CD8-positive, alpha-beta memory T cell (primary cell): Measurements from ENCODE around the gene LRPPRC. TPM values are rescaled to one million over a fixed set of nuclear protein-coding genes. Genes with fewer than 3 reads are reported as not detected.

Experiments
- CTCF ChIA-PET: fragments of 350-600 bp; sonication (Branson Sonifier 250); formaldehyde crosslinking; loops from one replicate; lab custom pipeline; 2021; ENCODE audit warnings: antibody characterized with exemption; lab: Charles Lee
- POLR2A ChIA-PET: fragments of 350-600 bp; sonication (Branson Sonifier 250); formaldehyde crosslinking; loops from one replicate; lab custom pipeline; 2021; ENCODE audit warnings: antibody characterized with exemption; lab: Charles Lee
- DNase-seq, 5 donors: peaks; one replicate each; pipeline versions ENCODE4 v3.0.0 to v3.0.0-alpha.2; 2020 to 2022; ENCODE audit warnings: mixed read lengths in 1 of 5
- H3K27ac ChIP-seq: one replicate; pipeline ENCODE4 v1.7.0; 2013; ENCODE audit warnings: low read depth, mild to moderate bottlenecking, low read length, moderate library complexity
- H3K27me3 ChIP-seq: 2 replicates; pipeline ENCODE4 v1.7.0; 2013; ENCODE audit warnings: low read length, mild to moderate bottlenecking; ENCODE audit not compliant: insufficient read depth, poor library complexity, severe bottlenecking
- H3K36me3 ChIP-seq: 2 replicates; pipeline ENCODE4 v1.7.0; 2013; ENCODE audit warnings: mild to moderate bottlenecking, low read length, moderate library complexity; ENCODE audit not compliant: insufficient read depth
- H3K4me1 ChIP-seq: 2 replicates; pipeline ENCODE4 v1.7.0; 2013; ENCODE audit warnings: mild to moderate bottlenecking, low read length, moderate library complexity; ENCODE audit not compliant: insufficient read depth
- H3K4me3 ChIP-seq: 2 replicates; pipeline ENCODE4 v1.7.0; 2013; ENCODE audit warnings: mild to moderate bottlenecking, low read length
- H3K9me3 ChIP-seq: 2 replicates; pipeline ENCODE4 v1.7.0; 2013; ENCODE audit warnings: mild to moderate bottlenecking, low read length
- H3K27ac Mint-ChIP-seq, 8 donors: one replicate each; pipeline ENCODE4 v1.8.0; 2020 to 2021; ENCODE audit warnings: mixed read lengths in 8 of 8, mild to moderate bottlenecking in 6 of 8, inconsistent platforms in 3 of 8, moderate library complexity in 3 of 8
- H3K27me3 Mint-ChIP-seq, 2 donors: one replicate each; pipeline ENCODE4 v1.8.0; 2020 to 2021; ENCODE audit warnings: mixed read lengths in 2 of 2, mild to moderate bottlenecking in 1 of 2, moderate library complexity in 1 of 2
- H3K36me3 Mint-ChIP-seq, 3 donors: one replicate each; pipeline ENCODE4 v1.8.0; 2020 to 2021; ENCODE audit warnings: mixed read lengths in 3 of 3, inconsistent platforms in 1 of 3, mild to moderate bottlenecking in 1 of 3
- H3K4me1 Mint-ChIP-seq, 3 donors: one replicate each; pipeline ENCODE4 v1.8.0; 2020 to 2021; ENCODE audit warnings: mixed read lengths in 3 of 3, inconsistent platforms in 1 of 3, mild to moderate bottlenecking in 1 of 3
- H3K4me3 Mint-ChIP-seq, 7 donors: one replicate each; pipeline ENCODE4 v1.8.0; 2020 to 2021; ENCODE audit warnings: mixed read lengths in 7 of 7, mild to moderate bottlenecking in 6 of 7, moderate library complexity in 4 of 7, inconsistent platforms in 2 of 7
- H3K9me3 Mint-ChIP-seq, 5 donors: one replicate each; pipeline ENCODE4 v1.8.0; 2020 to 2022; ENCODE audit warnings: mixed read lengths in 5 of 5, mild to moderate bottlenecking in 3 of 5, moderate library complexity in 2 of 5, inconsistent platforms in 1 of 5
- polyA plus RNA-seq: library from polyadenylated mRNA; unstranded; fragments of 300-500 nt; fragmentation: Illumina TruSeq; gene quantifications from one replicate; pipeline ENCODE4 v1.2.3, GENCODE V29; 2021
- total RNA-seq, 2 experiments: library from RNA; stranded (reverse); gene quantifications; one replicate each; pipeline ENCODE4 v1.2.3, GENCODE V29; 2021

The LRPPRC gene
- total and polyA plus RNA-seq, 3 experiments from 2014 or later, result 41.0 to 166 (median 164) TPM

GRCh38 chr2:43898838-43899346 lies 96.9 kb downstream of the LRPPRC start:
- H3K27ac Mint-ChIP-seq, result peak overlapping the region in 2 of 8 donors; percentile 37 to 60

GRCh38 chr2:43898134-43898837 lies 97.5 kb downstream of the LRPPRC start:
- peaks cover 10 to 81% (median 24%) of the 10 kb centered on the region in 3 donors for H3K36me3 Mint-ChIP-seq

More at GRCh38 chr2:43898838-43899346, 96.9 kb downstream of the LRPPRC start:
- POLR2A ChIA-PET, result no interaction called here
- Mint-ChIP-seq H3K4me1 (peaks cover 0 to 2% (median 0%) of the 10 kb centered on the region in 3 donors), H3K9me3 (no peaks in the 10 kb centered on the region), H3K27me3 (no peaks in the 10 kb centered on the region), H3K36me3 (peaks cover 10 to 77% (median 21%) of the 10 kb centered on the region in 3 donors), H3K4me3 (no peak overlapping the region)
- Histone ChIP-seq H3K4me3 (no peak overlapping the region), H3K4me1 (no peaks in the 10 kb centered on the region), H3K27ac (no peak overlapping the region), H3K36me3 (peaks cover 25% of the 10 kb centered on the region), H3K27me3 (no peaks in the 10 kb centered on the region), H3K9me3 (no peaks in the 10 kb centered on the region)
- DNase-seq, result no peak
- CTCF ChIA-PET, result no interaction called here

GRCh38 chr2:43897492-43897891 lies 98.3 kb downstream of the LRPPRC start:
- Histone ChIP-seq H3K4me1 (no peaks in the 10 kb centered on the region), H3K36me3 (peaks cover 34% of the 10 kb centered on the region), H3K9me3 (no peaks in the 10 kb centered on the region), H3K4me3 (no peak overlapping the region), H3K27ac (no peak overlapping the region), H3K27me3 (no peaks in the 10 kb centered on the region)
- Mint-ChIP-seq H3K36me3 (peaks cover 10 to 82% (median 28%) of the 10 kb centered on the region in 3 donors), H3K4me1 (no peaks in the 10 kb centered on the region), H3K4me3 (no peak overlapping the region), H3K27me3 (no peaks in the 10 kb centered on the region), H3K27ac (no peak overlapping the region), H3K9me3 (no peaks in the 10 kb centered on the region)
- DNase-seq, result no peak
- POLR2A ChIA-PET, result no interaction called here
- CTCF ChIA-PET, result no interaction called here

More at GRCh38 chr2:43898134-43898837, 97.5 kb downstream of the LRPPRC start:
- H3K4me1 ChIP-seq, result no peaks in the 10 kb centered on the region
- Mint-ChIP-seq H3K4me3 (no peak overlapping the region), H3K9me3 (no peaks in the 10 kb centered on the region), H3K27me3 (no peaks in the 10 kb centered on the region), H3K27ac (no peak overlapping the region), H3K4me1 (peaks cover 0 to 2% (median 0%) of the 10 kb centered on the region in 3 donors)
- no peak overlapping the region for H3K27ac ChIP-seq
- ChIA-PET POLR2A (no interaction called here), CTCF (no interaction called here)
- H3K4me3 ChIP-seq, result no peak overlapping the region
- DNase-seq, result no peak
- H3K36me3 ChIP-seq, result peaks cover 27% of the 10 kb centered on the region
- no peaks in the 10 kb centered on the region for H3K27me3 ChIP-seq
- H3K9me3 ChIP-seq, result no peaks in the 10 kb centered on the region

- H3K4me3 Mint-ChIP-seq, result no peak overlapping the region
- POLR2A ChIA-PET, result no interaction called here
These were observed 98.9 kb downstream of the LRPPRC start for GRCh38 chr2:43896906-43897305.

GRCh38 chr2:43894743-43895142 lies 101.0 kb downstream of the LRPPRC start:
- ChIA-PET CTCF (no interaction called here), POLR2A (no interaction called here)
- no peaks in the 10 kb centered on the region for H3K27me3 Mint-ChIP-seq
- peaks cover 10 to 89% (median 40%) of the 10 kb centered on the region in 3 donors for H3K36me3 Mint-ChIP-seq
- no peaks in the 10 kb centered on the region for H3K9me3 ChIP-seq
- DNase-seq, result no peak
- no peak overlapping the region for H3K4me3 Mint-ChIP-seq
- no peaks in the 10 kb centered on the region for H3K27me3 ChIP-seq
- no peaks in the 10 kb centered on the region for H3K4me1 ChIP-seq
- no peaks in the 10 kb centered on the region for H3K9me3 Mint-ChIP-seq
- no peaks in the 10 kb centered on the region for H3K4me1 Mint-ChIP-seq
- peaks cover 44% of the 10 kb centered on the region for H3K36me3 ChIP-seq
- no peak overlapping the region for H3K27ac Mint-ChIP-seq
- no peak overlapping the region for H3K4me3 ChIP-seq
- no peak overlapping the region for H3K27ac ChIP-seq

More at GRCh38 chr2:43896906-43897305, 98.9 kb downstream of the LRPPRC start:
- peaks cover 10 to 83% (median 33%) of the 10 kb centered on the region in 3 donors for H3K36me3 Mint-ChIP-seq
- DNase-seq, result no peak
- CTCF ChIA-PET, result no interaction called here
- Histone ChIP-seq H3K4me1 (no peaks in the 10 kb centered on the region), H3K36me3 (peaks cover 37% of the 10 kb centered on the region), H3K9me3 (no peaks in the 10 kb centered on the region), H3K27me3 (no peaks in the 10 kb centered on the region), H3K27ac (no peak overlapping the region), H3K4me3 (no peak overlapping the region)
- no peak overlapping the region for H3K27ac Mint-ChIP-seq
- H3K4me1 Mint-ChIP-seq, result no peaks in the 10 kb centered on the region
- no peaks in the 10 kb centered on the region for H3K27me3 Mint-ChIP-seq
- H3K9me3 Mint-ChIP-seq, result no peaks in the 10 kb centered on the region

- Mint-ChIP-seq H3K4me1 (no peaks in the 10 kb centered on the region), H3K4me3 (no peak overlapping the region), H3K9me3 (no peaks in the 10 kb centered on the region), H3K27ac (no peak overlapping the region), H3K36me3 (peaks cover 7 to 85% (median 46%) of the 10 kb centered on the region in 3 donors), H3K27me3 (no peaks in the 10 kb centered on the region)
- POLR2A ChIA-PET, result no interaction called here
- Histone ChIP-seq H3K27me3 (no peaks in the 10 kb centered on the region), H3K27ac (no peak overlapping the region), H3K36me3 (peaks cover 44% of the 10 kb centered on the region), H3K9me3 (no peaks in the 10 kb centered on the region), H3K4me3 (no peak overlapping the region), H3K4me1 (no peaks in the 10 kb centered on the region)
- CTCF ChIA-PET, result no interaction called here
- no peak for DNase-seq
These were observed 104.9 kb downstream of the LRPPRC start for GRCh38 chr2:43890855-43891254.

- DNase-seq, result no peak
- H3K27me3 ChIP-seq, result no peaks in the 10 kb centered on the region
- peaks cover 7 to 79% (median 44%) of the 10 kb centered on the region in 3 donors for H3K36me3 Mint-ChIP-seq
- H3K4me1 ChIP-seq, result no peaks in the 10 kb centered on the region
- H3K27ac Mint-ChIP-seq, result peak overlapping the region in 1 of 8 donors; percentile 22
- H3K4me3 Mint-ChIP-seq, result no peak overlapping the region
- H3K4me3 ChIP-seq, result no peak overlapping the region
- no peak overlapping the region for H3K27ac ChIP-seq
- peaks cover 44% of the 10 kb centered on the region for H3K36me3 ChIP-seq
- no peaks in the 10 kb centered on the region for H3K9me3 ChIP-seq
- no peaks in the 10 kb centered on the region for H3K9me3 Mint-ChIP-seq
- ChIA-PET CTCF (no interaction called here), POLR2A (no interaction called here)
- H3K27me3 Mint-ChIP-seq, result no peaks in the 10 kb centered on the region
- no peaks in the 10 kb centered on the region for H3K4me1 Mint-ChIP-seq
These were observed 106.4 kb downstream of the LRPPRC start for GRCh38 chr2:43889416-43889815.

GRCh38 chr2:43887176-43887575 lies 108.6 kb downstream of the LRPPRC start:
- peak overlapping the region in 1 of 8 donors; percentile 47 for H3K27ac Mint-ChIP-seq
- H3K4me1 Mint-ChIP-seq, result no peaks in the 10 kb centered on the region
- peaks cover 7 to 60% (median 31%) of the 10 kb centered on the region in 3 donors for H3K36me3 Mint-ChIP-seq
- no peak overlapping the region for H3K4me3 ChIP-seq
- H3K27me3 Mint-ChIP-seq, result no peaks in the 10 kb centered on the region
- H3K9me3 Mint-ChIP-seq, result no peaks in the 10 kb centered on the region
- POLR2A ChIA-PET, result no interaction called here
- H3K27me3 ChIP-seq, result no peaks in the 10 kb centered on the region
- no peak overlapping the region for H3K4me3 Mint-ChIP-seq
- H3K36me3 ChIP-seq, result peaks cover 32% of the 10 kb centered on the region
- CTCF ChIA-PET, result interaction anchor here (1.6 kb wide), 1 partner anchor 9 kb away, joined by 5 read pairs; no protein-coding TSS in a partner anchor
- no peaks in the 10 kb centered on the region for H3K4me1 ChIP-seq
- H3K27ac ChIP-seq, result no peak overlapping the region
- DNase-seq, result no peak
- H3K9me3 ChIP-seq, result no peaks in the 10 kb centered on the region
